Testis (tissue), 2 donors: Measurements from ENCODE around the gene VSX1.

Experiments
- POLR2A ChIP-seq: fragments of 450-650 bp; IDR thresholded peaks from one replicate; pipeline ENCODE4 v1.6.1; 2017; ENCODE audit warnings: antibody characterized with exemption, mild to moderate bottlenecking, moderate library complexity
- TF ChIP-seq, protein P1 (sequence below), 3 experiments: fragments of 450-650 bp in 2 of 3; fragments of 200-600 bp in 1 of 3; sonication (generic) in 1 of 3; IDR thresholded peaks; one replicate each; pipeline ENCODE4 v1.5.1; 2016 to 2019; ENCODE audit warnings: antibody characterized with exemption in 3 of 3, mild to moderate bottlenecking in 2 of 3, moderate library complexity in 1 of 3

GRCh38 chr20:25117990-25118389 is 36.0 kb upstream of the VSX1 start:
- no peak for TF ChIP-seq POLR2A
- TF ChIP-seq, protein P1, sequence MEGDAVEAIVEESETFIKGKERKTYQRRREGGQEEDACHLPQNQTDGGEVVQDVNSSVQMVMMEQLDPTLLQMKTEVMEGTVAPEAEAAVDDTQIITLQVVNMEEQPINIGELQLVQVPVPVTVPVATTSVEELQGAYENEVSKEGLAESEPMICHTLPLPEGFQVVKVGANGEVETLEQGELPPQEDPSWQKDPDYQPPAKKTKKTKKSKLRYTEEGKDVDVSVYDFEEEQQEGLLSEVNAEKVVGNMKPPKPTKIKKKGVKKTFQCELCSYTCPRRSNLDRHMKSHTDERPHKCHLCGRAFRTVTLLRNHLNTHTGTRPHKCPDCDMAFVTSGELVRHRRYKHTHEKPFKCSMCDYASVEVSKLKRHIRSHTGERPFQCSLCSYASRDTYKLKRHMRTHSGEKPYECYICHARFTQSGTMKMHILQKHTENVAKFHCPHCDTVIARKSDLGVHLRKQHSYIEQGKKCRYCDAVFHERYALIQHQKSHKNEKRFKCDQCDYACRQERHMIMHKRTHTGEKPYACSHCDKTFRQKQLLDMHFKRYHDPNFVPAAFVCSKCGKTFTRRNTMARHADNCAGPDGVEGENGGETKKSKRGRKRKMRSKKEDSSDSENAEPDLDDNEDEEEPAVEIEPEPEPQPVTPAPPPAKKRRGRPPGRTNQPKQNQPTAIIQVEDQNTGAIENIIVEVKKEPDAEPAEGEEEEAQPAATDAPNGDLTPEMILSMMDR (IDR thresholded peaks at IDR 0.05) = no peak
